ENCODE data around the gene GPC5. TPM values are rescaled to one million over a fixed set of nuclear protein-coding genes. Genes with fewer than 3 reads are reported as not detected.
"Not testable (repeated sequence)": the region's sequence is repeated elsewhere in the genome, so short reads cannot be mapped to it uniquely, and the experiment has no call there.

The GPC5 gene
- polyA plus RNA-seq, 3 donors from 2014 or later = 0.58 TPM; not detected in 2

DNA sequence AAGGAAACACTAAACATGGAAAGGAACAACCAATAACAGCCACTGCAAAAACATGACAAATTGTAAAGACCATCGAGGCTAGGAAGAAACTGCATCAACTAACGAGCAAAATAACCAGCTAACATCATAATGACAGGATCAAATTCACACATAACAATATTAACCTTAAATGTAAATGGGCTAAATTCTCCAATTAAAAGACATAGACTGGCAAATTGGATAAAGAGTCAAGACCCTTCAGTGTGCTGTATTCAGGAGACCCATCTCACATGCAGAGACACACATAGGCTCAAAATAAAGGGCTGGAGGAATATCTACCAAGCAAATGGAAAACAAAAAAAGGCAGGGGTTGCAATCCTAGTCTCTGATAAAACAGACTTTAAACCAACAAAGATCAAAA is 1120.2 kb downstream of the GPC5 start:
- peaks cover 8 to 48% (median 30%) of the 10 kb centered on the region in 6 donors for H3K9me3 Mint-ChIP-seq

DNA sequence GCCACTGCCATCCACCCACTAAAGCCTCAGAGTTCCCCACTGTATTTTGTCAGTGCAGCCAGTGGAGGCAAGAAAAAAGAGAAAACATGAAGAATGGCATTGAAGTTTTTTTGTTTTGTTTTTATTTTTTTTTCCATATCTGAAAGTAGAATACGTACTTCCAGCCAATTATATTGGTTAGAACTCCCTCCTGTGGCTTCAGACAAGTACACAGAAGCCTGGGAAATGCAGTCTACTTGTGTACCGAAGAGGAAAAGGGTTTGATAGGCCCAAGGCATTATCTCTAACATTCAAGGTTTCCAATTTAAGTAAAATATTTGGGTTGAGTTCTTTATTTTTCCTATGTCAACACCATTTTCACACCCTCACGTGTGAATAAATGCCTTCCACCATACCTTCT is 1131.9 kb downstream of the GPC5 start:
- Mint-ChIP-seq H3K4me3 (no peak overlapping the region), H3K9me3 (peaks cover 10 to 27% (median 16%) of the 10 kb centered on the region in 6 donors), H3K27me3 (ENCODE audit: low read depth in 3 of 3) (no peaks in the 10 kb centered on the region), H3K27ac (no peak overlapping the region), H3K36me3 (no peaks in the 10 kb centered on the region), H3K4me1 (no peaks in the 10 kb centered on the region)
- no peak for DNase-seq

More for the DNA sequence above, 1120.2 kb downstream of the GPC5 start:
- not testable (repeated sequence) for H3K27me3 Mint-ChIP-seq (ENCODE audit: low read depth in 3 of 3); H3K36me3 Mint-ChIP-seq; H3K4me1 Mint-ChIP-seq; H3K27ac Mint-ChIP-seq; DNase-seq; H3K4me3 Mint-ChIP-seq

DNA sequence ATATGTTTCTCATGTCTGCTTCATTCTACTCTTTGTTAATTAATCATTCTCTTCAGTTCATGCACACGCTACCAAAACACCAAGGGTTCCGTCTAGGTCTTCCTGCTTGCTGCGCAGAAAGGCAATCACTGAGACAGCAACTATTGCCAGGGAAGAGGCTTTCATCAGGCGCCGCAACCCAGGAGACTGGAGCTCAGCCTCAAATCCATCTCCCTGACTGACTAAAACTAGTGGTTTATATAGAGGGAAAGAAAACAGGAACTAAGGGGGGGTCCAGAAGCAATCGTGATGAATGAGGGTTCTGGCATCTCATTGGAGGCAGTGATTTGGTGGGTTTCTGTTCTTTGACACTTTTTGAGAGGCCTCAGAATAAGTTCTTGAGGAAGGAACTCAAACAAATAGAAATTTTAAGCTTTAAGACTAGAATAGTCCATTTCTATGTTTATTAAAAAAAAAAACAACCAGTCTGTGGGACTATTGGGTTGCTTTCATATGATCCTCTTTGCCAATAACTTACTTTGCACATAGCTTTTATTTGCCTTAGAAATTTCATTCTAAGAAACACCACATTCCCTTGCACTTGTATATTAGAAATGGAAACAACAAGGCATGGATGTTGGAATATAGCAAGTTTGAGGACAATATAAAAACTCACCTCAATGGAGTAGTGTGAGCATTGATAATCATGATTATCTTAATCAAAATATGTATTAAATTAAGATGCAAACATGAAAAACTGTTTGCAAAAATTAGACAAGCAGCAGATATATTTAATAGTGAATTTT is 1137.0 kb downstream of the GPC5 start:
- H3K4me1 Mint-ChIP-seq = no peaks in the 10 kb centered on the region
- DNase-seq = no peak
- H3K9me3 Mint-ChIP-seq = peaks cover 4 to 18% (median 11%) of the 10 kb centered on the region in 6 donors
- no peak overlapping the region for H3K27ac Mint-ChIP-seq
- H3K36me3 Mint-ChIP-seq = no peaks in the 10 kb centered on the region
- H3K27me3 Mint-ChIP-seq (ENCODE audit: low read depth in 3 of 3) = peaks cover 0 to 2% (median 0%) of the 10 kb centered on the region in 3 donors
- no peak overlapping the region for H3K4me3 Mint-ChIP-seq

DNA sequence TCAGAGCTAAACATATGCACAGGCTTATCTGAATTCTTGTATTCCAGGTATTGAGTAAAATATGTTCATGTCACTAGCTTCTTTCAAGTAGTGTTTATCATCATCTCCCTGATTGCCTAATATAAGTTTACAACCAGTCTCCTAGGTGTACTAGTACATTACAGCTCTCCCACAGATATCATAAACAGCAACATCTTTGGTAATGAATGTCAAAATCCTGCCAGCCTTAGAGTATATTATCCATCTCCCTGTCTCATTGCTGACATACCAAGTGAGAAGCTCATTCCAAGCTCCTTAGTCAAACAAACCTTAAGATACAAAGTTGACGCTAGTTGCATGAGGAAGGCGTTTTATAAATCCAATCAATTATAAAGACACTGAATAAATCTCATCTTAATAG is 1139.0 kb downstream of the GPC5 start:
- H3K4me1 Mint-ChIP-seq = no peaks in the 10 kb centered on the region

DNA sequence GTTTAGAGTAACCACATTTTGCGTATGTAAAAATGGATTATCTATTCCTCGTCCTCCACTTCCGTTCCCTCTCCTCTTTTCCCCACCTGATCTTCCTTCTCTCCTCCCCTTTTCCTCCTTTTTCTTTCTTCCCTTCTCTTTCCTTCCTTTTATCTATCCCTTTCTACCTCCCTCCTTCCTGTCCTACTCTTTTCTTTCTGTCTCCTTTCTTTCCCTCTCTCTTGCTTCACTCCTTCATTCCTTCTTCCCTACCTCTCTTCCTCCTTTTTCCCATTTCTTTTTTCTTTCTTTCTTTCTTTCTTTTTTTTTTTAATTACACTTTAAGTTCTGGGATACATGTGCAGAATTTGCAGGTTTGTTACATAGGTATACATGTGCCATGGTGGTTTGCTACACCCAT is 1139.7 kb downstream of the GPC5 start:
- Mint-ChIP-seq H3K27ac (no peak overlapping the region), H3K27me3 (ENCODE audit: low read depth in 3 of 3) (peaks cover 0 to 2% (median 0%) of the 10 kb centered on the region in 3 donors), H3K4me1 (no peaks in the 10 kb centered on the region), H3K4me3 (no peak overlapping the region), H3K36me3 (no peaks in the 10 kb centered on the region), H3K9me3 (peaks cover 3 to 25% (median 19%) of the 10 kb centered on the region in 6 donors)
- DNase-seq = no peak

More for the DNA sequence above, 1139.0 kb downstream of the GPC5 start:
- Mint-ChIP-seq H3K36me3 (no peaks in the 10 kb centered on the region), H3K27me3 (ENCODE audit: low read depth in 3 of 3) (peaks cover 0 to 2% (median 0%) of the 10 kb centered on the region in 3 donors), H3K4me3 (no peak overlapping the region), H3K27ac (no peak overlapping the region), H3K9me3 (peaks cover 2 to 21% (median 14%) of the 10 kb centered on the region in 6 donors)
- no peak for DNase-seq

DNA sequence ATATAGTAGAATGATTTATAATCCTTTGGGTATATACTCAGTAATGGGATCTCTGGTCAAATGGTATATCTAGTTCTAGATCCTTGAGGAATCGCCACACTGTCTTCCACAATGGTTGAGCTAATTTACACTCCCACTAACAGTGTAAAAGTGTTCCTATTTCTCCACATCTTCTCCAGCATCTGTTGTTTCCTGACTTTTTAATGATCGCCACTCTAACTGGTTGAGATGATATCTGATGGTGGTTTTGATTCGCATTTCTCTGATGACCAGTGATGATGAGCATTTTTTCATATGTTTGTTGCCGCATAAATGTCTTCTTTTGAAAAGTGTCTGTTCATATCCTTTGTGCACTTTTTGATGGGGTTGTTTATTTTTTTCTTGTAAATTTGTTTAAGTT is 1140.7 kb downstream of the GPC5 start:
- not testable (repeated sequence) for H3K4me1 Mint-ChIP-seq; H3K36me3 Mint-ChIP-seq; DNase-seq; H3K27ac Mint-ChIP-seq; H3K27me3 Mint-ChIP-seq (ENCODE audit: low read depth in 3 of 3); H3K4me3 Mint-ChIP-seq
- peaks cover 6 to 29% (median 20%) of the 10 kb centered on the region in 6 donors for H3K9me3 Mint-ChIP-seq

DNA sequence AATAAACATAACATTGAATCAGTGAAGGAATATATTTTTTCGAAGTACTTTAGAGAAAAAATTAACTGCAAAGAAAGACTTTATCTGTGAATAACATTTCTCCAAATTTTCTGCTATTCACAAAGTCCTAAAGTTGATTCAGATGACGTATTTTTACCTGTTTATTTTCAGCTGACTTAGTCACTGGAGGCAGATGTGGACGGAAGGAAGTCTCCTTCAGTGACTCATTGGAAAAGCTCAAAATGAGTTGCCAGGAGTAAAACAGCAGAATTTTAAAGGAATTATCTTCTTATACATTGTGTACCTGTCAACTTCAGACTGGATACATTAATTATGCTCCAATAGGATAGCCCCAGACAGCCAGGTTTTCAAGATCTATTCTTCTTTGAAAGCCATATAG is 1148.8 kb downstream of the GPC5 start:
- Mint-ChIP-seq H3K9me3 (peaks cover 2 to 39% (median 25%) of the 10 kb centered on the region in 6 donors), H3K4me3 (no peak overlapping the region), H3K4me1 (no peaks in the 10 kb centered on the region), H3K27ac (no peak overlapping the region), H3K27me3 (ENCODE audit: low read depth in 3 of 3) (peaks cover 0 to 2% (median 0%) of the 10 kb centered on the region in 3 donors), H3K36me3 (no peaks in the 10 kb centered on the region)
- DNase-seq = no peak

DNA sequence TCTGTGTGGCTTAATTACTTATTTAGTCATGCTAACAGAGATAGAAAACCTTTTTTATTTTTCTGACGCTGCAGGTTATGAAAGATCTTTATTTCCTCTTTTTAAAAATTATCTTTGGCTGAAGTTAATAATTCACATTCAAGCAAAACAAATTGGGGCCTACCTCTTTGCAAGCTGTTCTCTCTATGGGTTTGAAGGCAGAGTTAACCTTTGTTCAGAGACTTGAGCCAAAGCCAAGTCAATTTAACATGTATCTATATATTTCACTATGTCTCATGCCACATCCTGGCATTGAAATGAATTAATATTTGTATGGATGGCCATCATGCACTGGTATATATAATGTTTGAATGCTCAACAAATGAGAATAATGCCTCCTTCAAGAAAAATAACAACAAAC is 1150.9 kb downstream of the GPC5 start:
- Mint-ChIP-seq H3K36me3 (no peaks in the 10 kb centered on the region), H3K4me3 (no peak overlapping the region), H3K27ac (no peak overlapping the region), H3K27me3 (ENCODE audit: low read depth in 3 of 3) (peaks cover 0 to 2% (median 0%) of the 10 kb centered on the region in 3 donors), H3K4me1 (no peaks in the 10 kb centered on the region), H3K9me3 (peaks cover 6 to 35% (median 26%) of the 10 kb centered on the region in 6 donors)
- no peak for DNase-seq

DNA sequence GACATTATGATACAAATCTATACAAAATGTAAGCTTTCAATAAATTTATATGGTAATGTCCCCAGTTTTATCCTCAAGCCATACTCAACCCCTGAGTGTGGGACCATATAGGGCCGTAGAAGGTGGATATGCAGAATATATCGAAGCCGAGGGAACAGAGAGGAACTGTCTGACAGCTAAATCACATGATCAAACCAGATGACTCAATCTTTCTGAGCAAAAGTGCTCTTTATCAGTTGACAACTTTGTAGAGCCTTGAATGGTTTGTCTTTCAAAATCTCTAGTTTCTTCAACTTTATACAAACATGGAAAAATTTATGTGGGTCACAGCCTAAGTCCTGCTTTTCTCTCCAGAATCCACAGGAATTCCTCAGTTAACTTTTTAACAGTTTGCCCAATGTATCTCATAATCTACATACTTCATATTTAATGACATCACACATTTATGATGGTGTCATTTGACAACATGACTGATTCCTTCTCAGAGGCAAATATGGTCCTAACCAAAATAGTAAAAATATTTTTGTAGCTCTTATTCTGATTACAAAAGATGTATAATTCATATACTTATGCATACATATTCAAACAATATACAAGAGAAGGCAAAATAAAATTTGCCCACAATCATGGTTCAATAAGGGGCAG is 1155.2 kb downstream of the GPC5 start:
- Mint-ChIP-seq H3K27ac (no peak overlapping the region), H3K4me1 (no peaks in the 10 kb centered on the region), H3K27me3 (ENCODE audit: low read depth in 3 of 3) (peaks cover 0 to 2% (median 0%) of the 10 kb centered on the region in 3 donors), H3K9me3 (peaks cover 12 to 45% (median 23%) of the 10 kb centered on the region in 6 donors), H3K36me3 (no peaks in the 10 kb centered on the region), H3K4me3 (no peak overlapping the region)
- DNase-seq = no peak

DNA sequence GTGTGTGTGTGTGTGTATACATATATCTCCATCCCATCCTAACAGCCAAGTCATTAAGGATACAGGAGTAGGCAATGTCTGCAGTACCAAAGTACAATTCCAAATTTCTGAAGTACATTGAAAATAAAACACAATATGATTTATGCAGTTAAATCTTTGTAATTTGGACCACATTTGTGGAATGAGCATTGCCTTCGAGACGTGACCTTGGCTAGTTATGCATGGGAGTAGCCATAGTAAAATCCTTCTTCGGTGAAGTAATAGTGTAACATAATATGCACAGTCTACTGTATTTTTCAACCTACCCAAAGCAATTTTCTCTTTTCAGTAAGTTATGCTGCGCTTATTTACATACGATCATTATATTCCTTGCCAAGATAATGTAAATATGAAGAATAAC is 1162.5 kb downstream of the GPC5 start:
- Mint-ChIP-seq H3K4me3 (no peak overlapping the region), H3K36me3 (no peaks in the 10 kb centered on the region), H3K27ac (no peak overlapping the region), H3K9me3 (peaks cover 7 to 48% (median 14%) of the 10 kb centered on the region in 6 donors), H3K27me3 (ENCODE audit: low read depth in 3 of 3) (peaks cover 0 to 2% (median 0%) of the 10 kb centered on the region in 3 donors), H3K4me1 (no peaks in the 10 kb centered on the region)
- no peak for DNase-seq

DNA sequence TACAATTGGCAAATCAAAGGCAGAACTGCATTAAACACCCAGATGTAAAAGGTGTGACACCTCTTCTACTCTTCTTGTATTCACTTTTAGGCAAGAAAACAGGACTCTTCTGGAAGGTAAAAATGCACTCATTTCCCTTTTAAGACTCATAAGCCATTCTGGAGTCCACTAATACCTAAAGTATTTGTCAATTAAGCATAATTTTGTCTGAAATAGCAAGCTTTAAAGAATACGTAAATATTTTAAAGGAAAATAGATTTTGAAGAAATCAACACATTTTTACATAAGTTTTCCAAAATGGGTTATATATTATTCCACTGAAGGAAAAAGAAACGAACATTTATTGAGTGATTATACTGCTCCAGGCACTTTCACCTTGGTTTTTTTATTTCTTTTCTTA is 1166.5 kb downstream of the GPC5 start:
- DNase-seq = no peak
- Mint-ChIP-seq H3K27ac (no peak overlapping the region), H3K4me1 (no peaks in the 10 kb centered on the region), H3K9me3 (peaks cover 0 to 32% (median 15%) of the 10 kb centered on the region in 6 donors), H3K36me3 (no peaks in the 10 kb centered on the region), H3K27me3 (ENCODE audit: low read depth in 3 of 3) (no peaks in the 10 kb centered on the region), H3K4me3 (no peak overlapping the region)

DNA sequence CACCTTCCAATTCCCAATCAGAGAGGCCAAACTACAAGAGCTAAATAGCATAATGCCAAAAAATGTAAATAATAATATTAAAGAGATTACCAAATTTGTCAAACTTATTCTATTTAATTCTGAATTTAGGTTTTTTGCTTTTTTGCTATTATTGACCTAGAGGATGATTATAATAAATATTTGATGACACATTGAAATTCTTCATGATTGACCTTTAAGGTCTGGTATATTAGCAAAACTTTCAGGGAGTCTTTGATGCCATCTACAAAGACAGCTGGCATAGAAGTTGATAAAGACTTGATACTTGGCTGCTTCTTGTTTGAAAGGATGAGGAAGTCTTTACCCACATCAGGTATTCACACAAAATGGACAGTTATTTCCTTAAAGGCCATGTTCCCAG is 1168.3 kb downstream of the GPC5 start:
- Mint-ChIP-seq H3K4me3 (no peak overlapping the region), H3K27ac (no peak overlapping the region), H3K27me3 (ENCODE audit: low read depth in 3 of 3) (no peaks in the 10 kb centered on the region), H3K9me3 (peaks cover 0 to 23% (median 14%) of the 10 kb centered on the region in 6 donors), H3K36me3 (no peaks in the 10 kb centered on the region), H3K4me1 (no peaks in the 10 kb centered on the region)
- no peak for DNase-seq

DNA sequence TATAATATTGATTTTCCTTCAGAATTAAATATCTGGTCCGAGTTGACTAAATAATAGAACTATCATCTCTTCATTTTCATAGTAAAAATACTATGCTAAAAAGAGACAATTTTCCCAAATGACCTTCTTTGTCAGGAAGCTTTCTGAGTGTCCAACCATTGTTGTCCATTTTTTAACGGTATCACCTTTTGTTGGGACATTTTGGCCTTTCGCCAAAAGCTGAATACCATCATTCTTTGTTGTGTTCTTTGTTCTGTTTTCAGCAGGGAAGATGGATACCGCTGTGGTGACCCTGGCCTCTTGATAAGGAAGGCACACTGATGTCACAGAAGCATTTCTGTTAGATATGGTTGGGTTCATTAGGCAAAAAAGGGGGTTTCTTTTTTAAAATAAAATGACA is 1173.8 kb downstream of the GPC5 start:
- H3K36me3 Mint-ChIP-seq = no peaks in the 10 kb centered on the region

DNA sequence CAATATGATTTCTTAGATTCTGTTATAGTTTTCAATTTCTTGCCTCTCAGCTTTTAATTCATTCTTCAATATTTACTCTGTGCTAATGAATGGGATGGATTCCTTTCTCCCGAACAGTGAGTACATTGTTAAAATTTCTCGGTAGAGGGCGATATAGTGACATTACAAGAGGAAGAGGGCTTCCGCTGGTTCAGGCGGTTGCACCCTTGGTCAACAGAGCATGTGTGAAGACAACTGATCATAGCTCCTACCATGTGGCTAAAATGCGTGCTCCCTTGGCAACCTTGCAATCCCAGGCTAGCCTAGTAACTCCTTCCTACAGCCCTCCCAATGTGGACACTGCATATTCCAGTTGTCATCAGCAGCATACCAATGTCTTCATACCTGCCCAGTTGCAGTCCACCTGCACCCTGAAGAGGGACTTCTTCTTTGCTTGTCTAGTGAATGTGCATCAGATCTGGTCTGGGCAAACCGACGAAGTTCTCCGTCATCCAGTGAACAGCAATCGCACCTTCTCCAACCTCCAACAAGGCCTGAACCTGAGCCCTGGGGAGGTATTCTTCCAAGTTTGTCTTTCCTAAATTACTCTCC is 1175.1 kb downstream of the GPC5 start:
- Mint-ChIP-seq H3K36me3 (no peaks in the 10 kb centered on the region), H3K4me3 (no peak overlapping the region), H3K27me3 (ENCODE audit: low read depth in 3 of 3) (no peaks in the 10 kb centered on the region), H3K4me1 (no peaks in the 10 kb centered on the region), H3K9me3 (peaks cover 0 to 43% (median 19%) of the 10 kb centered on the region in 6 donors), H3K27ac (no peak overlapping the region)
- DNase-seq = no peak

More for the DNA sequence above, 1173.8 kb downstream of the GPC5 start:
- H3K27me3 Mint-ChIP-seq (ENCODE audit: low read depth in 3 of 3) = no peaks in the 10 kb centered on the region
- peaks cover 0 to 32% (median 16%) of the 10 kb centered on the region in 6 donors for H3K9me3 Mint-ChIP-seq
- H3K27ac Mint-ChIP-seq = no peak overlapping the region
- H3K4me3 Mint-ChIP-seq = no peak overlapping the region
- H3K4me1 Mint-ChIP-seq = no peaks in the 10 kb centered on the region
- DNase-seq = no peak

All from immature natural killer cell (primary cell).